Colonic mucosa (tissue), 4 donors: ENCODE measurements around the gene APBB2. TPM values are rescaled to one million over a fixed set of nuclear protein-coding genes. Genes with fewer than 3 reads are reported as not detected.

Experiments used
- DNase-seq: peaks from one replicate; pipeline ENCODE4 v3.0.0-alpha.2; 2020
- H3K27ac ChIP-seq: fragments of 200-600 bp; one replicate; pipeline ENCODE4 v1.8.0; 2021
- H3K27me3 ChIP-seq: fragments of 200-600 bp; one replicate; pipeline ENCODE4 v1.8.0; 2021
- H3K36me3 ChIP-seq: fragments of 200-600 bp; one replicate; pipeline ENCODE4 v1.8.0; 2021
- H3K4me1 ChIP-seq: fragments of 200-600 bp; one replicate; pipeline ENCODE4 v1.8.0; 2021; ENCODE audit warnings: mild to moderate bottlenecking
- H3K4me3 ChIP-seq: fragments of 200-600 bp; one replicate; pipeline ENCODE4 v1.8.0; 2021
- H3K9ac ChIP-seq, 2 donors: one replicate each; pipeline ENCODE4 v1.7.0; 2013; ENCODE audit warnings: control low read depth in 2 of 2, low read depth in 2 of 2, low read length in 2 of 2
- H3K9me3 ChIP-seq: fragments of 200-600 bp; one replicate; pipeline ENCODE4 v1.8.0; 2021
- CTCF ChIP-seq: fragments of 200-600 bp; IDR thresholded peaks from one replicate; pipeline ENCODE4 v1.8.0; 2022; ENCODE audit warnings: antibody characterized with exemption, mild to moderate bottlenecking
- intact Hi-C: fragments of 100-400 bp; cut with DNase I; formaldehyde crosslinking; loops from one replicate; pipeline ENCODE4 v1.14.1; 2022
- total RNA-seq, 2 donors: library from RNA; stranded (reverse); fragmentation: NEBNext Ultra II Directional in 1 of 2; extraction: Animal tissue kit (Norgen Biotek cat#: 25700) in 1 of 2; gene quantifications; one replicate each; pipeline ENCODE4 v1.2.1, GENCODE V29; 2021
- donor health status: healthy.
- donor health status: DM: no; HTN: no; CAD: no.
- donor health status: DM: no; HTN: no; CAD: no.

Gene APBB2
- total RNA-seq, 2 donors from 2014 or later, result 22.8 to 27.5 TPM

GRCh38 chr4:41160856-41161255 lies 53.5 kb downstream of the APBB2 start:
- Histone ChIP-seq H3K9me3 (no peaks in the 10 kb centered on the region), H3K36me3 (no peaks in the 10 kb centered on the region), H3K4me1 (no peaks in the 10 kb centered on the region), H3K9ac (no peak overlapping the region), H3K27ac (no peak overlapping the region), H3K27me3 (no peaks in the 10 kb centered on the region), H3K4me3 (no peak overlapping the region)
- intact Hi-C loops, result no loop called here
- no peak for DNase-seq
- TF ChIP-seq CTCF, result no peak

- H3K36me3 ChIP-seq, result no peaks in the 10 kb centered on the region
- H3K9ac ChIP-seq, result no peak overlapping the region
- no peaks in the 10 kb centered on the region for H3K27me3 ChIP-seq
- DNase-seq, result no peak
- intact Hi-C loops, result no loop called here
- TF ChIP-seq CTCF, result no peak
- no peaks in the 10 kb centered on the region for H3K9me3 ChIP-seq
- H3K4me3 ChIP-seq, result no peak overlapping the region
- no peak overlapping the region for H3K27ac ChIP-seq
- H3K4me1 ChIP-seq, result no peaks in the 10 kb centered on the region
These were observed 54.1 kb downstream of the APBB2 start for GRCh38 chr4:41160012-41160789.

GRCh38 chr4:41158756-41159155 lies 55.6 kb downstream of the APBB2 start:
- Histone ChIP-seq H3K4me3 (no peak overlapping the region), H3K36me3 (no peaks in the 10 kb centered on the region), H3K27ac (no peak overlapping the region), H3K27me3 (no peaks in the 10 kb centered on the region), H3K4me1 (no peaks in the 10 kb centered on the region), H3K9ac (no peak overlapping the region), H3K9me3 (no peaks in the 10 kb centered on the region)
- no peak for TF ChIP-seq CTCF
- DNase-seq, result no peak
- intact Hi-C loops, result no loop called here

GRCh38 chr4:41158274-41158673 lies 56.1 kb downstream of the APBB2 start:
- H3K4me1 ChIP-seq, result no peaks in the 10 kb centered on the region
- no peak for TF ChIP-seq CTCF
- intact Hi-C loops, result no loop called here
- no peak overlapping the region for H3K9ac ChIP-seq
- no peak overlapping the region for H3K27ac ChIP-seq
- H3K27me3 ChIP-seq, result no peaks in the 10 kb centered on the region
- DNase-seq, result no peak
- H3K9me3 ChIP-seq, result no peaks in the 10 kb centered on the region
- H3K36me3 ChIP-seq, result no peaks in the 10 kb centered on the region
- H3K4me3 ChIP-seq, result no peak overlapping the region

- no peaks in the 10 kb centered on the region for H3K9me3 ChIP-seq
- H3K27ac ChIP-seq, result no peak overlapping the region
- no peak for DNase-seq
- intact Hi-C loops, result no loop called here
- H3K9ac ChIP-seq, result no peak overlapping the region
- no peaks in the 10 kb centered on the region for H3K27me3 ChIP-seq
- no peaks in the 10 kb centered on the region for H3K36me3 ChIP-seq
- no peak overlapping the region for H3K4me3 ChIP-seq
- no peaks in the 10 kb centered on the region for H3K4me1 ChIP-seq
- TF ChIP-seq CTCF, result no peak
These were observed 57.3 kb downstream of the APBB2 start for GRCh38 chr4:41157009-41157408.
